VCaP (cell line): ENCODE data around the gene KLHL29.

Experiments
- H3K27ac ChIP-seq: fragments of 450-650 bp; 2 replicates; pipeline ENCODE4 v1.5.1; 2017
- TF ChIP-seq, protein P1 (sequence below): fragments of 450-650 bp; conservative IDR thresholded peaks from 2 replicates; pipeline ENCODE4 v1.5.1; 2017; ENCODE audit warnings: mild to moderate bottlenecking, moderate library complexity

The KLHL29 gene

DNA sequence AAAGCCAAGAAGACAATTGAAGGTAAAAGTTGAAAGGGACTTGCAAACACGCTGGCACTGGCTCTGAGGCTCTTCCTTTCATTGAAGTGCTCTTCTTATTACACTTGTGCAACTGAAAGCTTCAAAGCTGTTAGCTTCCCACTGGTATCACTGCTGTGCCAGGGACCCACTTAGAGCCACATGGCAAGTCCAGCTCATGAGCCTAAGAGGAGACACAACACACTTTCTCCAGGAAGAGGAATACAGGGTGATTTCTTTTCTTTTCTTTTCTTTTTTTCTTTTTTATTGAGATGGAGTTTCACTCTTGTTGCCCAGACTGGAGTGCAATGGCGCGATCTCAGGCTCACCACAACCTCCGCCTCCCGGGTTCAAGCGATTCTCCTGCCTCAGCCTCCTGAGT is 323.8 kb downstream of the KLHL29 start:
- TF ChIP-seq, protein P1, sequence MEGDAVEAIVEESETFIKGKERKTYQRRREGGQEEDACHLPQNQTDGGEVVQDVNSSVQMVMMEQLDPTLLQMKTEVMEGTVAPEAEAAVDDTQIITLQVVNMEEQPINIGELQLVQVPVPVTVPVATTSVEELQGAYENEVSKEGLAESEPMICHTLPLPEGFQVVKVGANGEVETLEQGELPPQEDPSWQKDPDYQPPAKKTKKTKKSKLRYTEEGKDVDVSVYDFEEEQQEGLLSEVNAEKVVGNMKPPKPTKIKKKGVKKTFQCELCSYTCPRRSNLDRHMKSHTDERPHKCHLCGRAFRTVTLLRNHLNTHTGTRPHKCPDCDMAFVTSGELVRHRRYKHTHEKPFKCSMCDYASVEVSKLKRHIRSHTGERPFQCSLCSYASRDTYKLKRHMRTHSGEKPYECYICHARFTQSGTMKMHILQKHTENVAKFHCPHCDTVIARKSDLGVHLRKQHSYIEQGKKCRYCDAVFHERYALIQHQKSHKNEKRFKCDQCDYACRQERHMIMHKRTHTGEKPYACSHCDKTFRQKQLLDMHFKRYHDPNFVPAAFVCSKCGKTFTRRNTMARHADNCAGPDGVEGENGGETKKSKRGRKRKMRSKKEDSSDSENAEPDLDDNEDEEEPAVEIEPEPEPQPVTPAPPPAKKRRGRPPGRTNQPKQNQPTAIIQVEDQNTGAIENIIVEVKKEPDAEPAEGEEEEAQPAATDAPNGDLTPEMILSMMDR: no peak
- H3K27ac ChIP-seq: no peak overlapping the region

DNA sequence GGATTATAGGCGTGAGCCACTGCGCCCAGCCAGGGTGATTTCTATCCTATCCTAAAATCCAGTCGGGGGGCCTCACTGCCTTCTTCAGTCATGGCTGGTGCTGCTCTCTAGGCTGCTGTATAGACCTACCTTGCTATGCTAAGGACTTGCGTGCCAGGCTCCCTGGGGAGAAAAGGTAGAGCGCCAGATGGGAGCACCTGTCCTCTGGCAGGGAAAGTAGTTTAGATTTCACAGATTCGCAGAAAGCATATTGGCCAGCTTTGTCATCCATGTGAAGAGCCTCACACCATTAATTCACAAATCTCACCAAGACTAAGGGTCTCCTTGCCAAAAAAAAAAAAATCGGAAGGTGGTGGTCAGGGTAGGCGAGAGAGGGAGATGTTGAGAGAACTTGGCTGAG is 324.3 kb downstream of the KLHL29 start:
- no peak overlapping the region for H3K27ac ChIP-seq
- TF ChIP-seq, protein P1: no peak

DNA sequence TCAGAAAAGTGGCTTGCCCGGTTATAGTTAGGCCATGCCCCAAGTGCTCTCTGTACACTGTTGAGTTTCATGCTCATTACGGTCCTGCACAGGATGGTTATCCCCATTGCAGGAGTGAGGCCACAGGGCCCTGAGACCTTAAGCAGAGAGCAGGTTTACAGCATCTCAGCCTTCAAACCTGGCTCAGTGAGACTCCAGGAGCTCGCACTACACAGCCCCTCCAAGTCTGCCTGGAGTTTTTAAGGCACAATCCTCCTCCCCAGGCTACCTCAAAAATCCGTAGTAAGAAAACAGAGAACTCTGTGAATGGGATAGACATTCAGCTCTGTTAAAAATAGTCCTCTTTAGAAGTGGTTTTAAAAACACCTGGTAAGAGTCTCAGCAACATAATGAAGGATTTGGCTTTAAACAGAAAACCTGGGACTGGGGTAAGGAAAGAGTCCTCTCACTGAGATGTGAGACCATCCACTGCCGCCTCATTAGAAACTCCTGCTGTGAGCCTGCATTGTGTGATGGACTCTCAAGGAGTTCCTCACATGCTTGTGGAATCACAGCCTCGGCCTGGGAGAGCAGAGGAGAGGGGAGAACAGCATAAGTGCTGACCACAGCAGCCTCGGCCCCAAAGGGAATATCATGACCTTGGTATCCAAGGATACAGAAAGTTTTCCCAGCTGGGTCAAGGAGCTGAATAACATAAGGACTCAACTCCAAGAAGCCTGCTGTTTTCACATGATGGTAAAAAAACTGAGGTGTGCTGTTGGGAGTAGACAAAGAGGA is 327.2 kb downstream of the KLHL29 start:
- TF ChIP-seq, protein P1: no peak
- no peak overlapping the region for H3K27ac ChIP-seq

DNA sequence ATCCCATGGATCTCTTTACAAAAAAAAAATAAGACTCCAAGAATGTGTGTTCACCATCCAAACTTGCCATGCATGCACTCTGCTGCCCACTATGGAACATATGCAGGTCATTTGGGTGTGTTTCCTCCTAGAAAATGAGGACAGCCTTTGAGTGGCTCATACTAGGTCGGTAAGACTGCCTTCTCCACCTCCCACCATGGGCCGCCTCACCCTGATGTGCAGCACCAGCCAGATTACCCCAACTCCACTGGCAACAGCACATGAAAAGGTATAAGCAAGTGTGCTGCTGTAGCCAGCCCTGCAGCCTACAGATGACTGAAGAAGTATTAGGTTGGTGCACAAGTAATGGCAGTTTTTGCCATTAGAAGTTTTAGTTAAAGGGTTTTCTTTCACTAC is 327.8 kb downstream of the KLHL29 start:
- H3K27ac ChIP-seq: no peak overlapping the region
- TF ChIP-seq, protein P1: no peak

DNA sequence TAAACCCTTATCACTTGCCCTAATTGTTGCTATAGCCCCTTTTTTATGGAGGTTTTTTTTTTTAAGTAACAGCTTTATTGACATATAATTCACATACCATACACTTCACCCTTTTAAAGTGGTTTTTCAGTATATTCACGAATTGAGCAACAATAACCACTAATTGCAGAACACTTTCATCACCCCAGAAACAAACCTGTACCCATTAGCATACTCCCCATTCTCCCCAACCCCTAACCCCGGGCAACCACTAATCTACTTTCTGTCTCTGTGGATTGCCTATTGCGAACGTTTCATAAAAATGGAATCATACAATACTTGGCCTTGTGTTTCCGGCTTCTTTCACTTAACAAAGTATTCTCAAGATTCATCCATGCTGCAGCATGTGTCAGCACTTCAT is 328.4 kb downstream of the KLHL29 start:
- no peak overlapping the region for H3K27ac ChIP-seq
- TF ChIP-seq, protein P1: no peak

DNA sequence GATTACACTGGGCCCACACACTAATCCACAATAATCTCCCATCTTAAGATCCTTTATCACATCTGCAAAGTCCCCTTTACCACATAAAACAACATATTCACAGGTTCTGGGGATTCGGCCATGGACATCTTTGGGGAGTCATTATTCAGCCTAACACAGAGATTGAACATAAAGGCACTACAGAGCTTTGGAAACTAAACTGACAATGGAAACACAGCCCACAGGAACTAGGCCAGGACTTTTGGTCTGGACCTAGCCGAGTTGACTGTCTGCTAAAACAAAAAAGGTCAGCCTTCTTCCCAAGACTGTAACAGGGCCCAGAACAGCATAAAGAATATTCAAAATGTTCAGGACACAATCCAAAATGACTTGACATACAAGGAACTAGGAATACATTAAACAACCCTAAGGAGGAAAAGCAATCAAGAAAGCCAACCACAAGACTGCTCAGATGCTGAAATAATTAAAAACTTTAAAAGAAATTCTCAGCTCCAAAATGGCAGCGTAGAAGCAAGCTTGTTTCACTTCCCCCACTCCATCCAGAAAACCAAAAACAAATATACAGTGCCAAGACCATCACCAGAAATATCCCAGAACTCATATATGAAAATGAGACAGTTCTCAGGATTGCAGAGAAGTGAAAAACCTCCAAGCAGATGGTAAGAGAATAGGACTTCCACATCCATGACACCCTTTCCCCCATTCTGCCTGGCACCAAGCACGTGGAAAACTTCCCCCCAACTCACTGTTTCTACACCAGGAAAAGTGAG is 334.1 kb downstream of the KLHL29 start:
- TF ChIP-seq, protein P1: no peak
- H3K27ac ChIP-seq: no peak overlapping the region

DNA sequence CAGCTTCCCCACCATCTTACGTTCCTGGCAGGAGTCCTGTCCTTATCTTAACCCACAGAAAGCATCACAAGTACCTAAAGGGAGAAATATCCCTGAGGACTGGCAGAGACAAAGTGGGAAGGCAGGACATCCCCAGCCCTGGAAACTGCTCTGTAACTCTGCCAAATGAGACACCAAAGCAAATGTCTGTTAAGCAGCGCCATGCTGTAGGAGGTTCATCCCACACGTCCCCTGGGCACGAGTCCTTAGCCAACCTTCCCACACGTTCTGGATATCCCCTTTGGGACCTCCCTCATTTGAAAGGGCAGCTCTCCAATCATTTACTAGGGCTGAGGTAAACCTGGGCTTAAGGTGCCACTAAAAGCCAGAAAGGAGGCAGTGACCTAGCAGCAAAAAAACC is 334.7 kb downstream of the KLHL29 start:
- H3K27ac ChIP-seq: no peak overlapping the region
- TF ChIP-seq, protein P1: no peak
